GM12892 (cell line): ENCODE measurements around the gene NAA40.

ENCODE experiments used
- DNase-seq: peaks from one replicate; pipeline ENCODE4 v3.0.0; 2011; ENCODE audit not compliant: insufficient read length
- FAIRE-seq: peaks from 2 replicates; lab custom pipeline; 2011; peaks lifted over from hg19 to GRCh38; lab: Jason Lieb, UNC
- POLR2A ChIP-seq: IDR thresholded peaks from 2 replicates; pipeline ENCODE4 v1.6.1; 2011; ENCODE audit warnings: low read depth, low read length, control low read depth
- POLR2AphosphoS5 ChIP-seq: IDR thresholded peaks from 2 replicates; pipeline ENCODE4 v1.6.1; 2011; ENCODE audit warnings: low read depth, low read length, control low read depth
- TAF1 ChIP-seq: IDR thresholded peaks from 2 replicates; pipeline ENCODE4 v1.6.1; 2011; ENCODE audit warnings: low read depth, mild to moderate bottlenecking, control low read depth, low read length, borderline replicate concordance

Gene NAA40

DNA sequence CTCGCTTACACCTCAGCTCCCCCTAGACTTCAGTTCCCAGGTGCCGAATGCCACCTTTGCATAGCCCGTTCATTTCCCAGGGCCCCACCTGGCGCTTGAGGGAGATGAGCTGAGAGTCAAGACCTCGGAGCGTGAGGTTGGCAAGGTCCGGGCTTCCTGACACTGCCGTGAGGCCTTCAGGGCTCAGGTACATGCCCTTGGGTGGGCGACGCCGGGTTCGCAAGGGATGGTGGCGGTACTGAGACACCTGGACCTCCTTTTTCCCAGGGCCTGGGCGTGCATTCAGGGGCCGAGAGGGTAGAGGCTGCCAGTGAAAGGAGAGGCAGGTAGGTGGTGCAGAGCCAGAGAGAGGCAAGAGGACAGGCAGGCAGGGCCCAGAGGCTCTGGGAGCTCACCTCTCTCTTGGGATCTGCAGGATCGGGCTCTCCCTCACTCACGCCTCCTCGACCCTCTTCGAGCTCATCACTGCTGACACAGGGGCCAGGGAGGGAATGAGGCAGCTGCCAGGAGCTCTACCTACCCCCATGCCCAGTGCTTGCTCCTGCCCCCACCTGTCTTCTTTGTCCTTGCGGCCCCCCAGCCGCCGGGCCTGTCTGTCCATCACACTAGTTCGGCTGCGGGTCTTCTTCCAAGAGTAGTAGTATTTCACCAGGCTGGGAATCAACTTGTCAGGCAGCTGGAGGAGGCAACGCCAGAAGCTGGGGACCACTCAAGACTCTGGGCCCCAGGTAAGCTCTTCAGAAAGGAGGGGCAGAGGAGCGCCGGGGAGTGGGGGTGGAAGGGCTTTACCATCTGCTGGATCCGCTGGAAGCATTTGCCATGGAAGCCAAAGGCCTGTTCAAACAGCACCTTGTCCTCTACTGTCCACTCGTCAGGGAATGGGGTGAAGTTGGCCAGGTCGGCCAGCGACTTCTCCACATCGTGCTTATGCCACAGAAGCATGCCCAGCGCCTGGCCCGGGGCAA is 24.7 kb upstream of the NAA40 start:
- FAIRE-seq (no peak), DNase-seq (no peak)
- TF ChIP-seq POLR2AphosphoS5 (no peak), POLR2A (no peak), TAF1 (no peak)

DNA sequence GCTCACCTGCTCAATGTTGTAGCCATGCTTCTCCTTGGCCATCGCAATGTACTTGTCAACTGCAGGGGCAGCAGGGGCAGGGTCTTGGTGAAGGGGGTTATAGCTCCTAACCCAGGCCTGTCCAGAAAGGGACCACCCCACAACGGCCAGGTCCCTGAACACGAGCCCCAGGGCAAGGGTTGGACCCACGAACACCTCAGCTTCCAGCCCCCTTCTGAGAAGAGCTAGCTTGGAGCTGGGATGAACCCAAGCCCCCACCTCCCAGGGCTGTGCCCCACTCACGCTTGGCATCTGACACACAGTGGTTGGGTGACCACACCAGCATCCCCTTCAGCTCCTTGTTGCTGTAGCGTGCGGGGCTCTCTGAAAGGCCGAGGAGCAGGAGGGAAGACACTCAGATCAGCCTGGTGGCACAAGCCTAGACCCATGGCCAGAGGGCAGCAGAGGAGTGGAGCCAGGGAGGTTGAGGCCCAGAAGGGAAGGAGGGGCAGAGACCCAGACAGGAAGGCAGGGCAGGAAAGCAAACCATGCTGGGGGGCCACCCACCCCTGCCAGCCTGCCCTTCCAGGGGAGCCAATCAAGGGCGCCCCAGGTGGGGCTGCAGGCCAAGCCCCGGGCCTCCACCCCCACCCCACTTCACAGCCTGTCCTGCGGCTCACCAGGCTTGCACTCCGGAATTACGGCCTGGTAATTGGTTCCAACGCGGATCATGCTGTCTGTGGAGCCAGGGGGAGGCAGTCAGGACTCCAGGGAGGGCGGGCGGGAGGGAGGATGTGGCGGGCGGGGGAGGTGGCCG is 23.7 kb upstream of the NAA40 start:
- DNase-seq (no peak), FAIRE-seq (no peak)
- TF ChIP-seq POLR2AphosphoS5 = no peak
- no peak for TF ChIP-seq POLR2A
- no peak for TF ChIP-seq TAF1

DNA sequence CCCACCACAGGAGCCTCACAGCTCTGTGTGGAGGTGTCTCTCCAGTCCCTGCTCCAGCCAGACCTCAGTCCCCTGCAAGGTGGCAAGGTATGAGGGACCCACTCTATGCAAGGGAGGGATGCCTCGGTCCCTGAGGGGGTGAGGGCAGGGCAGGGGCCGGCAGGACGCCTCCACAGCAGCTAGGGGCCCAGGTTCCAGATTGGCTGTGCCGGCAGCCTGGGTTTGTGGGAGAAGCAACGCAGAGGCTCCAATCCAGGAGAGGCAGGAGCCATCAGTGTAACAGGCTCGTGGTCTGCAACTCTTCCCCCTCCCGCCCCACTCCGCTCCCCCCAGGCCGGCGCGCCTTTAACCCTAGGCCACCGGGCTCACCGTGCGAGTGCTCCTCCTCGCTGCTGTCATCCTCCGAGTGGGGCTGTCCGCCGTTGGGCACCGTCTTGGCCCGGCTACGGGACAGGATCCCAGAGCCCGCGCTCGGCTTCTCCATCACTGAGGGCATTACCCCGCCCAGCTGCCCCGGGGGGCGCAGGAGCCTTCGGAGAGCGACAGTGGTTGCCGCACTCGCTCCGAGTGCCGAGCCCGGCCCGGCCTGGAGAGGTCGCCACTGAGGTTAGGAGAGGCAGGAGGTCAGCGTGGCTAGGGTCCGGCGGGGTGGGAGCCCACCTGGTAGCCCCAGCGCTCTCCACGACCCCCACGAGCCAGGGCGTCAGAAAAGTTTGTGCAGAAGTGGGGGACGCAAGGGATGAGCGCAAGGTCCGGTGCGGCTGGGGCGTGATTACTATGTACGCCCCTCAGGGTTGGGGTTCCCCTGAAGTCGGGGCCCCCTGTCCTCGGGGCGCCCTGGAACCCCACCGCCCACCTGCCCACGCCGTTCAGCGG is 22.6 kb upstream of the NAA40 start:
- TF ChIP-seq POLR2AphosphoS5 (no peak), TAF1 (no peak), POLR2A (no peak)
- DNase-seq (no peak), FAIRE-seq (peak; percentile 48)

DNA sequence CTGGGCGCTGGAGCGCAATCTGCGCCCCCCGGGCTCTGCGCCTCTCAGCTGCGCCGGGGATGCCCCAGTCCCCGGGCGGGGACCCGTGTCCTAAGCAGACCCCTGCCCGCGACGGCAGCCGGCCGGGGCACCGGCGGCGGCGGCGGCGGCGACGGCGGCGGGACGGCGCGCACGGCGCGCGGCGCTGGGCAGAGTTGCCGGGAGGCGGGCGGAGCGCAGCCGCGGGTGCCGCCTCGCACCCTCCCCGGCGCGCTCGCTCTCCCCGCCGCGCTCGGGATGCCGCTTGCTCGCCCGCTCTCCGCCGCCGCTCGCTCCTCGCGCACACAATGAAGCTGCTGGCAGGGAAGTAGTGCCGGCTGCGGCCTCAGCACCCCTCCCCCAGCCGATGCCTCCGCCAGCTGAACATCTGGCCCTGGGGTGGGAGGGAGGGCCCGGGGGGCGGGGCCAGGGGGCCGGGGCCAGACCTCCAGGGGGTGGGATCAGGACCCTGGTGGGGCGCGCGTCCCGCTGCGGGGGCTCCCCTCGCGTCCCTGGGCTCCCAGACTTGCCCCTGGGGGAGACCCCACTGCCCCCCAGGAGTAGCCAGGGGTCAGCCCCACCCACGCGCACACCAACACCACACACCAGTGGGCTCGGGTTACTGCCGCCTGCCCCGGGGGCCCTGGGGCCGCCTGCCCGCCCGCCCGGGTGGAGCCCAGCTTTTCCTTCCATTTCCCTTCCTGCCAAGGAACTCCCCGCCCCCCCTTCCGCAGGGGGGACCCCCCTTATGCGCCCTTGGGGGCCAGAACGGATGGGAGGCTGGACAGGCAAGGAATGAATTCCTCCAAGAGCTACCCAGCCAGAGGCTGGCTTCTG is 21.7 kb upstream of the NAA40 start, which contains the start of gene RCOR2:
Gene RCOR2 (minus strand): TSS at position 328 of the 855 bp plus-strand sequence. CDS start 708 bp downstream, outside the sequence.
- peak; percentile 88 for DNase-seq
- TF ChIP-seq POLR2A = no peak; the same call in 1 of the 2 replicates
- no peak for TF ChIP-seq TAF1
- no peak for TF ChIP-seq POLR2AphosphoS5
- FAIRE-seq = peak; percentile 92

- FAIRE-seq (peak; percentile 61), DNase-seq (no peak)
- TF ChIP-seq POLR2A (no peak), POLR2AphosphoS5 (no peak), TAF1 (no peak)
Measured at GRCh38 chr11:63917692-63918506, 20.9 kb upstream of the NAA40 start.

- no peak for TF ChIP-seq POLR2A
- TF ChIP-seq POLR2AphosphoS5 = no peak
- no peak for TF ChIP-seq TAF1
- DNase-seq (no peak), FAIRE-seq (no peak)
Measured at GRCh38 chr11:63918507-63919191, 20.2 kb upstream of the NAA40 start.

- TF ChIP-seq TAF1 (no peak), POLR2AphosphoS5 (no peak), POLR2A (no peak)
- FAIRE-seq (no peak), DNase-seq (no peak)
Measured at GRCh38 chr11:63919267-63920125, 19.3 kb upstream of the NAA40 start.
